Liver (tissue), 3 donors: Measurements from ENCODE around the gene MAVS.

Experiments used
- ATF3 ChIP-seq: IDR thresholded peaks from 2 replicates; pipeline ENCODE4 v1.6.1; 2016; ENCODE audit warnings: antibody characterized with exemption
- CTCF ChIP-seq: fragments of 150-350 bp; IDR thresholded peaks from 2 replicates; pipeline ENCODE4 v1.5.1; 2017; ENCODE audit warnings: improper control_type of control experiment, low read depth, low read length; ENCODE audit not compliant: missing input control
- FOXA1 ChIP-seq: IDR thresholded peaks from 2 replicates; pipeline ENCODE4 v1.6.1; 2016; ENCODE audit warnings: antibody characterized with exemption
- FOXA2 ChIP-seq: IDR thresholded peaks from 2 replicates; pipeline ENCODE4 v1.6.1; 2016; ENCODE audit warnings: antibody characterized with exemption
- HNF4A ChIP-seq, 2 donors: conservative IDR thresholded peaks; 2 replicates each; pipeline ENCODE4 v1.6.1; 2016; ENCODE audit warnings: antibody characterized with exemption in 2 of 2, mild to moderate bottlenecking in 2 of 2
- HNF4G ChIP-seq: IDR thresholded peaks from 2 replicates; pipeline ENCODE4 v1.6.1; 2016; ENCODE audit warnings: antibody characterized with exemption
- MAX ChIP-seq: IDR thresholded peaks from 2 replicates; pipeline ENCODE4 v1.6.1; 2016; ENCODE audit warnings: antibody characterized with exemption
- RAD21 ChIP-seq, 2 donors: IDR thresholded peaks; 2 replicates each; pipeline ENCODE4 v1.6.1; 2016; ENCODE audit warnings: antibody characterized with exemption in 2 of 2, mild to moderate bottlenecking in 2 of 2
- RXRA ChIP-seq, 2 donors: IDR thresholded peaks; 2 replicates each; pipeline ENCODE4 v1.6.1; 2017 to 2018; ENCODE audit warnings: antibody characterized with exemption in 2 of 2, mild to moderate bottlenecking in 1 of 2
- SP1 ChIP-seq: IDR thresholded peaks from 2 replicates; pipeline ENCODE4 v1.6.1; 2018; ENCODE audit warnings: antibody characterized with exemption, mild to moderate bottlenecking
- TAF1 ChIP-seq: conservative IDR thresholded peaks from 2 replicates; pipeline ENCODE4 v1.6.1; 2016; ENCODE audit warnings: antibody characterized with exemption, mild to moderate bottlenecking
- YY1 ChIP-seq: IDR thresholded peaks from 2 replicates; pipeline ENCODE4 v1.6.1; 2016; ENCODE audit warnings: antibody characterized with exemption, mild to moderate bottlenecking
- donor health status: healthy.
- donor health status: healthy.

GRCh38 chr20:3828798-3829197 is 17.8 kb upstream of the MAVS start:
- TF ChIP-seq CTCF (no peak), TAF1 (no peak), MAX (no peak), HNF4G (no peak), RAD21 (IDR thresholded peaks at IDR 0.05) (no peak), YY1 (no peak), RXRA (IDR thresholded peaks at IDR 0.05) (no peak), HNF4A (conservative IDR thresholded peaks at IDR 0.05) (no peak), FOXA2 (no peak), ATF3 (no peak), FOXA1 (no peak), SP1 (no peak)
